Left forelimb (tissue), 1 donor: ENCODE results near the gene PSMF1.

Experiments
- DNase-seq: peaks from one replicate; pipeline ENCODE4 v3.0.0-alpha.2; 2018; ENCODE audit warnings: low spot score

Gene PSMF1

DNA sequence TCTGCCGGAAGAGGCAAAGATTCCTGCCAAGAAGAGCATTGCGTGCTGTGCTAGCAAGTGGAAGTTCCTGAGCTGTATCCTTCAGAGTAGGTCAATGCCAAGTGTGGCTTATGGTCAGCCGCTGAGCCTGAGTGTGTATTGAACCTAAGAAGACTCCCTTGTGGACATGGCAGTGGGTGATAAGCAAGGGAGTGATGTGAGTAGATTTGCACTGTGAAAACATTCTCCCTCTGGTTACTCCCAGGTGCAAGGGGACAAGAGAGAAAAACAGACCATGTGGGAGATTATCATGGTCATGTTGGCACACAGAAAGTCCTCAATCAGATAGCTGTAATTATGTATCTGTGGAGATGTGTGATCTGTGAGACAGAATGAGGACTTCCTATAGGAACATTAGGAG lies 72.4 kb downstream of the PSMF1 start:
- DNase-seq = no peak

DNA sequence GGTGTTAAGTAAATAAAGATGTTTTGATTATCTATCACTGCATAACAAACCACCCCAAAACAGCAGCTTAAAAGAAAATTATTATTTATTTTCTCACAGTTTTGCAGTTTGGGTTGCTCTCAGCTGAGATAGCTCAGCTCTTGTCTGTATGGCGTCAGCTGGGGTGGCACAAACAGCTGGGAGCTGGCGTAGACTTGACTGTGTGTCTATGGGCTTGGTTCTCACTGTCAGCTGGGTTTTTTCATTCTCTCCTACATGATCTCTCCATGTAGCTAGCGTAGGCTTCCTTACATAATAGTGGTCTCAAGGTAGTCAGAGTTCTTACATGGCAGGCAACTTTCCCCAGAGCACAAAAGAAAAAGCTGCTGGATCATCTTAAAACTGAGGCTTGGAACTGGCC lies 72.9 kb downstream of the PSMF1 start:
- no peak for DNase-seq

DNA sequence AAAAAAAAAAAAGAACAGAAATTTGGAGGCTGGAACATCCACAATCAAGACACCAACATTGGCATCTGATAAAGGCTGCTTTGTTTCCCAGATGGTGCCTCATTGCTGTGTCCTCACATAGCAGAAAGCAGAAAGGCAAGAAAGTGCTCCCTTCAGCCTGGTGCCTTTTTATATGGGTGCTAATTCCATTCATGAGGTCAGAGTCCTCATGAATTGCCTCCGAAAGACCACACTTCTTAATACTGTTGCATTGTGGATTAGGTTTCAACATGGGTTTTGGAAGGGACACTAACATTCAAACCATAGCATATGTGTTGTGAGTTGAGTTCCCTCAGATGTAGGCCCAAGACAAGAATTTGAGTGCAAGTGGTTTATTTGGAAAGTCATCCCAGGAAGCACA lies 76.8 kb downstream of the PSMF1 start:
- DNase-seq = no peak

GRCh38 chr20:1196634-1197033 lies 78.2 kb downstream of the PSMF1 start:
- no peak for DNase-seq

DNA sequence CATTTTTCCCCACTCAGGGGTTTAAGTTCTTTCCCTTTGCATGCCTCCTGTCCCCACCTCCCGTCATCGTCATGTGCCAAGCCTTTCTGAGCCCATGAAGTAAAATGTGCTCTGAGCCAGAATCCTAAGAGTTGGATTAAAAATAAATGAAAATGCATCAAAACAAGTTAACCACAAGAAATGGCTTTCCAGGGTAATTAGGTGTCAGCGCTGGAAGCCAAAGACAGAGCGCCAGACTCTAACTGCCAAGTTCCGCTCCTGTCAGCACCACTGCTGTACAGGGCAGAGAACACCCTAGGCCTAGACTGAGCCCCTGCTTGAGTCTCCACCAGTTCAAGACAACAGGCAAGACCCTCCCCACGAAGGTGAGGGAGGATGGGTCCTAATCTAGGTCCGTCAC lies 79.4 kb downstream of the PSMF1 start:
- DNase-seq = no peak

DNA sequence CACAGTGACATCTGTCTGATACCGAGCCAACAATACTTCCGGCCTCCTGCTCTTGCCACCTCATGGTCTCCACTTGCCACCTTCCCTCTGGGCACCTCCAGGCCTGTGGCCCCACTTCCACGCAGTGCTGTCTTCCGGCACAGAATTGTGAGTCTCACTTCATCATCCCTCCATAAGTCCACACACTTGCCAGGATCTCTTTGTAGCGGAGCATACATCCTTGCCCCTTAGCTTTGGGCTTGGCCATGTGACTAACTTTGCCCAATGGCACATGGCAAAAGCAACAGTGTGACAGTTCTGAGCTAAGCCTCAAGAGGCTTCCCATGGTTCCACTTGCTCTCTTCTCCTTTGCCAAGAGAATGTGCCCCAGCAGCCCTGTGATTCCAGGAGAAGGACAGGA lies 80.3 kb downstream of the PSMF1 start:
- no peak for DNase-seq

- DNase-seq = no peak
Observed at GRCh38 chr20:1199212-1199873, 80.9 kb downstream of the PSMF1 start.

DNA sequence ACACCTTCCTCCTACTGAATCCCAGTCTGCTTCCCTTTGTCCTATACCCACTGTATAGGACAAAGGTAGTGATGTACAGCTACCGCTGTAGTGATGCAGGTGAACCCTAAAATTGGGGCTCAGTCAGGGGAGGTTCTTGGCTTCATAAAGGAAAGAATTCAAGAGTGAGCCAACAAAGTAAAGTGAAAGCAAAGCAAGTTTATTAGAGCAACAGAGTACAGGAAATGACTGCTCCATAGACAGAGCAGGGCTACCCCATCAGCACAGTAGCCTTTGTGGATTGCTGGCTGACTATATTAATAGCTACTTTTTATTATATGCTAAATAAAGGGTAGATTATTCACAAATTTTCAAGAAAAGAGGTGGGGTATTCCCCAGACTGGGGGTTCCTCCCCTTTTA lies 81.6 kb downstream of the PSMF1 start:
- DNase-seq = no peak

- DNase-seq = no peak
Observed at GRCh38 chr20:1202762-1203504, 84.5 kb downstream of the PSMF1 start, which contains the start of gene C20orf202. Gene C20orf202 (plus strand): TSS chr20:1203454. CDS start chr20:1203586, 132 bp downstream.

- no peak for DNase-seq
Observed at GRCh38 chr20:1203630-1204029, 85.2 kb downstream of the PSMF1 start.

DNA sequence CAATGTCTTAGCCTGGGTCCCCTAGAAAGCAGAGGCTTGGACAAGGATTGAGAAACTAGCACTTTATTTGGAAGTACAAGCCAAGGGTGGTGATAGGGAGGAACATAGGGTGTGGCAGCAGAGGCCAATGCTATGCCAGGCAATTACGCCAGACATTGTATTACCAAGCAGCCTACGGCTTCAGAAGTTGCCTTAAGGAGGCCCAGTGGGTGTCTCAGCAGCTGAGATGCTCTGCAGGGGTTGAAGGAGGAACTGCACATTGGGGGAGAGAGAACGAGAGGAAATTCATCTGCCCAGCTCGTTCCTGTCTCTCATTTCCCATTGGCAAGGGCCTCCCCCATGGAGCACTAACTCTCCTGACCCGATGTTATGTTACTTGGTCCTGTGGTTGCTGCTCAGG lies 85.7 kb downstream of the PSMF1 start:
- no peak for DNase-seq

GRCh38 chr20:1204576-1204975 lies 86.2 kb downstream of the PSMF1 start:
- DNase-seq = no peak

DNA sequence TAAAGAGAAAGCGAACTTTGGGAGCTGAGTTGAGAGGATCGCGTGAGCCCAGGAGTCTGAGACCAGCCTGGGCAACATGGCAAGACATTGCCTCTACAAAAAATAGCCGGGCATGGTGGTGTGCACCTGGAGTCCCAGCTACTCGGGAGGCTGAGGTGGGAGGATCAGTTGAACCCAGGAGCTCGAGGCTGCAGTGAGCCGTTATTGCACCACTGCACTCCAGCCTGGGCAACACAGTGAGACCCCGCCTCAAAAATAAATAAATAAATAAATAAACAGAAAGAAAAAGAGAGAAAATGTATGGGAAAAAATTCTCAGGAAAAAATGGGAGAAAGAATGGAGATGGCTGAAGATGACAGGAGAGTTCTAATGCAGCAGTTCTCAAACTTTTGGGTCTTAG lies 87.4 kb downstream of the PSMF1 start:
- no peak for DNase-seq

- no peak for DNase-seq
Observed at GRCh38 chr20:1206366-1207148, 88.2 kb downstream of the PSMF1 start.

DNA sequence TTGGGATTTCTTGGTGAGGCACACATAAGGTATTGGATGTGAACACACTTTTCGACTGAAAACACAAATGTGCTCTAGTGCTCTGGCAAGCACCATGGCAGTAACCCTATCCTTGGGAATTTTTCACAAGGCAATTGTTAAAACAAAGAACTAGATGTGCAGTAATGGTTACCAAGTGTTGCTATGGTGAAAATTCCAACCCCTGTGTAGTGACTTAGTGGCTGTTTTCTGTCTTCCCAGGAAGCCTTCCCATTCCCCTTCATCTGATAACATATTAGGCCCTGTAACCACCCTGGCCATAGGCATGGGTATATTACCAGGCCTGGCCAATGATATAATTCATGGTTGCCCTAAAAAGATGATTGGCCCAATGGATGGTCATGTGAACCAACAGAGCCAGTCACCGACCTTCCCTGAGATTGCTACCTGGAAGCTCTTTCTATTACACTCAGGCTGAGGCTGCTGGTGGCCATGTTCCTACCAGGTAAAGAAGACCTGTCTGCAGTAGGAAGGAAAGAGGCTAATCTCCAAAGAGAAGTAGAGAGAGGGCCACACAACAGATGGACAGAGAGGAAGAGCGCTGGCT lies 89.0 kb downstream of the PSMF1 start:
- no peak for DNase-seq

DNA sequence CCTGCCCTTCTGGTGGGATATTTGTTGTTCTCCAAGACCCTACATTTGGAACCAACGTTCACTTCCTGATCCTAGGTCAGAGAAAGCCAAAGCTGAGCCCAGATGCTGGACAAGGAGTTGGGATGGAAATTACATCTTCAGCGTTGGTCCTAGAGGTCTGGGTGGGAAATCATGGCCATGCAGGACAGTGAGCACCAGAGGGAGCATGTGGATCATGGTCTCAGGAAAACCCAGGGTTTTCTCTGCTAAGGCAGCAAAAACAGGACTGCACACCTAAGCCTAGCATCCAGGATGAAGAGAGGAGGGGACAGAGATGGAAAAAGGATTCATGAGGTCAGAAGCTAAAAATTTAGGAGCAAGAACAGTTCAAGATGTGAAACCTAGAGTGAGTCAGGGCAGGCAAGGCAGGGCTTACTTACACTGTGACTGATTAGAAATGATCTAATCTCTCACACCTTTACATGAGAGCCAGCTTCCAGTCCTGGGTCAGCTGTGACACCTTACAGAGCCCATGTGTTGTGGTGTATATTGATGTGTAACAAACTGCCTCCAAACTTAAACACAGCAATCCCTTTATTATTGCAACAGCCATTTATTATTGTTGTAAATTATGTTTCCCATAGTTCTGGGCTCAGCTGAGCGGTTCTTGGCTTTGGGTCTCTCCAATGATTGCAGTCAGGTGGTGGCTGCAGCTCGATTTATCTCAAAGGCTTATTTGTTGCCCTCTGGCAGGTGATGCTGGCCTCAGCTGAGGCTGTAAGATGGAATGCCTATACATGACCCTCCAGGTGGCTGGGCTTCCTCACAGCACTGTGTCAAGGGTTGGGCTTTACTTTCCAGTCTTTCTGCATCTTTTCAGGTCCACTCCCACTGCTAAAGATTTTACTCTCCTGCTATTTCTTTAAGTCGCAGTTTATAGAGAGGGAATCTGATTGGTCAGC lies 91.3 kb downstream of the PSMF1 start:
- no peak for DNase-seq

DNA sequence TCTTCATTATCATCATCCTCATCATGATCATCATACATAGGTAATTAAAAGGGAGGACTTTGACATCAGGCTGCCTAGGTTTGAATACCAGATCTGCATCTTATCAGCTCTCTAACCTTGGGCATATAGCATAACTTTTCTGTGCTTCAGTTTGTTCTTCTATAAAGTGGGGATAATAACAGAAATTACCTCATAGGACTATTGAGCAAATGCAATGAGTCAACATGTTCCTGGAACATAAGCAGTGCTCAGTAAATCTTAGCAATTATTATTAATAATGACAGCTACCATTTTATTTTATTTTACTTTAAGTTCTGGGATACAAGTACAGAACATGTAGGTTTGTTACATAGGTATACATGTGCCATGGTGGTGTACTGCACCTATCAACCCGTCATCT lies 92.1 kb downstream of the PSMF1 start:
- DNase-seq = no peak

DNA sequence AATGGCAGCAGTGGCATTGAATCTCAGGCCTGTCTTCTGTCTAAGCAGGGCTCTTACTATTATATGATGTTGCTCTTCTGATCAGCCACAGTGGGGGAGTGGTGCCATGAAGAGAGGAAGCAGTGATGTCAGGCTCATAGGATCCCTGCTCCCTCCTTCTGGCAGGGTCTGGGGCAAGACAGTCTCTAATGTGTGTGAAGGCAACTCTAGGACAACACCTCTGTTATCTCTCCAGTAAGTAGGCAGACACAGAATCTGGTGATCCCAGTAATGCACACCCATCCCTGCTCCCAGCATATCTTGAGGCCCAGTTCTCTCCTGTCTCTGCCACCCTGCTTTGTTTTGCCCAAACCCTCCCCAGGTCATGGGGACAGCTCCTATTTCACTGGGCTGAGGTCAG lies 93.6 kb downstream of the PSMF1 start:
- DNase-seq = no peak

DNA sequence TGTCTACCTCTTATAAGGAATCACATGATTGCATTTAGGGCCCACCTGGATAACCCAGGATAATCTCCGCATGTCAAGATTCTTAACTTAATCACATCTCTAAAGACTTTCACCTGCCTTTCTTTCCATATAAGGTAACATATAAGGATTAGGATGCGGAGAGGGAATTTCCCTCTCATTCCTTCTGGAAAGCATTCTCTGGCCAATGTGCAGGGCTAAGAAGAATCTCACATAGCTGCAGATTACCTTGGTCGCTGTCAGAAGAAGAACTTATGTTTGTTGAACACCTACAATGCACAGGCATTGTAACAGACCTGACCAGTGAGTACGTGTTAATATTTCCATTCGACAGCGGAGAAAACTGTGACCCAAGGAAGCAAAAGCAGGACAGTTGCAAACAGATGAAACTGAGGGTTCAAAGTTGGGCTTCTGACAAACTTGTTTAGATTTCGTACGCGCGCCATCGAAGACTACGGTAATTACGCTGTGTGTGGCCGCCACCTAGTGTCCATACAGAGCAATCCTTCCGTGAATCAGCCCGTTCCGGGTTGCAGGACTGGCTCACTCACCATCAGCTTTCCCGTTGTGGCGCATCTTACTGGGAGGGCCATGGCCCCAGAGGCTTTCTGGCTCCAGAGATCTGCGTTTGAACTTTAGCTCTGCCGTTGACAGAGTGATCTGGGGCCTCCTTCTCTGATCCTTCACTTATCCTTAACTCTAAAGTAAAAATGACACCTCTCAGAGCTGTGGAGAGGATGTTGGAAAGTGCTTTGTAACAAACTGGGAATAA lies 94.4 kb downstream of the PSMF1 start:
- peak; percentile 73 for DNase-seq

DNA sequence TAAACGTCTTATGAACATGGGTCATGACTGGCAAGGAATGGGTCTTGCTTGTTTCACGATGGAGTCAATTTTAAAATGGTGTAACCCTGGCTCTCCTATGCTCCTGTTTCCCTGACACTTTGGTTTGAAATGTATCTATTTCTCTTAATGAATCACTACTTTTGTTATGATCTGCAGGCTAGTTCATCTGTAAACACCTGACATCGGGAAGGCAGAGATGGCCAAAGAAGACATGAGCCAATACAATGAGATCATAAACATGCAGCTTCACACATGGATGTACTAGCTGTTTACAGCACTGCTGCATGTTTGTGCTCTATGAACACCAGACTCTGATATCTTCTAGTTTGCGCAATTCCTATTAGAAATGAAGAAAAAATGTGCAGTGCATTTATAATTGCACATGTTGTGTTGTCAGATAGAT lies 96.4 kb downstream of the PSMF1 start:
- no peak for DNase-seq
